RWPE1 (cell line): ENCODE data around the gene MYH10.

Source experiments
- CTCF ChIA-PET: fragments of 350-600 bp; sonication (Branson Sonifier 250); formaldehyde crosslinking; extraction: SDS; loops from one replicate; lab custom pipeline; 2021; lab: Yijun Ruan, JAX
- POLR2A ChIA-PET: fragments of 400-600 bp; formaldehyde crosslinking; extraction: SDS; loops from one replicate; lab custom pipeline; 2020; ENCODE audit warnings: antibody characterized with exemption; ENCODE audit not compliant: low non-redundant PET; lab: Yijun Ruan, JAX
- DNase-seq: peaks from one replicate; pipeline ENCODE4 v3.0.0; 2012; ENCODE audit warnings: low spot score
- H3K27ac ChIP-seq: fragments of 450-650 bp; 2 replicates; pipeline ENCODE4 v1.5.1; 2017
- TF ChIP-seq, protein P1 (sequence below): fragments of 450-650 bp; conservative IDR thresholded peaks from 2 replicates; pipeline ENCODE4 v1.5.1; 2017; ENCODE audit warnings: low read depth, mild to moderate bottlenecking

The MYH10 gene

DNA sequence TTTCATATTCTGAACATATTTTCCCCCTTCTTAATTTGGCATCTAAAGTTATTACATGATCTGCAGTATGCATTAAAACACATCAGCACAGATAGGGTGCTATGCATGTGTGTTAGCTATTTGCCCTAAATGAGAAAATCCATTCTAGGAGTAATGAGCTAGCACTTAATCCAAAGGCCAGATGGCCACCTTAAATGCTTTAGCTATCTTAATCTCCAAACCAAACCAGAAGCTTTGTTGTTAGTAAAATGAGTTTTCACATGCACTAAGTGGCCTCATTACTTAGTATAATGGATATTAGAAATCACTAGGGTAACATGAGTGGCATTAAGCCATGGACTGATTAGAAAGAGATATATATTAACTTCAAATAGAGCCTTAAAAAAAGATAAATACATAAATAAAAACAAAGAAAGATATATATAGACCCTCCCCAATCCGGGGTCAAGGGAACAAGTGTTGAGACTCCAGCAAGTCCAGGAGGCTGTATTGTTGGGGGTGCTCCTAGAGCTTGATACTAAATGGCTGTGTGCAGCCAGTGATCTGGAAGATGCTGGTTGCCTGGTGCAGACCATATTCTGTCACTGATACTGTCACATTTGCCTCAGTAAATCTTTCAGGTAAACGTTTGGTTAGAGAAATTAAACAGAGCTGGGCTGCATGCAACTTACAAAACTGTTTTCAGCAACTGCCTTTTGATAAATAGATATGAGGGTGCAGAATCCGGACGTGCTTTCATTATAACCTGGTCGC is 67.3 kb downstream of the MYH10 start:
- no peak for DNase-seq
- TF ChIP-seq, protein P1, sequence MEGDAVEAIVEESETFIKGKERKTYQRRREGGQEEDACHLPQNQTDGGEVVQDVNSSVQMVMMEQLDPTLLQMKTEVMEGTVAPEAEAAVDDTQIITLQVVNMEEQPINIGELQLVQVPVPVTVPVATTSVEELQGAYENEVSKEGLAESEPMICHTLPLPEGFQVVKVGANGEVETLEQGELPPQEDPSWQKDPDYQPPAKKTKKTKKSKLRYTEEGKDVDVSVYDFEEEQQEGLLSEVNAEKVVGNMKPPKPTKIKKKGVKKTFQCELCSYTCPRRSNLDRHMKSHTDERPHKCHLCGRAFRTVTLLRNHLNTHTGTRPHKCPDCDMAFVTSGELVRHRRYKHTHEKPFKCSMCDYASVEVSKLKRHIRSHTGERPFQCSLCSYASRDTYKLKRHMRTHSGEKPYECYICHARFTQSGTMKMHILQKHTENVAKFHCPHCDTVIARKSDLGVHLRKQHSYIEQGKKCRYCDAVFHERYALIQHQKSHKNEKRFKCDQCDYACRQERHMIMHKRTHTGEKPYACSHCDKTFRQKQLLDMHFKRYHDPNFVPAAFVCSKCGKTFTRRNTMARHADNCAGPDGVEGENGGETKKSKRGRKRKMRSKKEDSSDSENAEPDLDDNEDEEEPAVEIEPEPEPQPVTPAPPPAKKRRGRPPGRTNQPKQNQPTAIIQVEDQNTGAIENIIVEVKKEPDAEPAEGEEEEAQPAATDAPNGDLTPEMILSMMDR: no peak
- H3K27ac ChIP-seq: no peak overlapping the region
- POLR2A ChIA-PET: no interaction called here
- CTCF ChIA-PET: no interaction called here

DNA sequence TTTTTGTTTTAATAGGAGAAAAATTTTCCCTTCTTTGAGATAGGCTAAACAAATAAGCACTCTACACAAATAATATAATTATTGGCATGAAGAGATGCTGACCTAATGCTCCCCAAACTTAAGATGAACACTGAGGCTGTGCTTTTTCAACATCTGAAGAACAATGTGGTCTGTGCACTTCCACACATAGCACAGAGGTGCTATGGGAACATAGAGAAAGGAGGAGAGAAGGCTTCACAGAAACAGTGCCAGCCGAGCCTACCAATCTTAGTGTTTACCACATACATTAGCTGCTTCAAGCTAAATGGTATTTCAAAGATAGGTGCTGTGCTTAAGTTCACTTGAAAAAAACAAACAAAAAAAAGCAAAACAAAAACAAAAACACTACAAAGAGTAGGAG is 72.4 kb downstream of the MYH10 start:
- ChIA-PET CTCF (no interaction called here), POLR2A (no interaction called here)
- no peak overlapping the region for H3K27ac ChIP-seq
- DNase-seq: no peak
- TF ChIP-seq, protein P1: no peak

- H3K27ac ChIP-seq: no peak overlapping the region
- no peak for DNase-seq
- ChIA-PET CTCF (interaction anchor here (0.6 to 0.8 kb wide), 2 partner anchors 53 to 167 kb away, joined by 3 to 5 read pairs; no protein-coding TSS in a partner anchor), POLR2A (no interaction called here)
- TF ChIP-seq, protein P1: no peak
Measured at GRCh38 chr17:8557176-8557806, 73.2 kb downstream of the MYH10 start.

DNA sequence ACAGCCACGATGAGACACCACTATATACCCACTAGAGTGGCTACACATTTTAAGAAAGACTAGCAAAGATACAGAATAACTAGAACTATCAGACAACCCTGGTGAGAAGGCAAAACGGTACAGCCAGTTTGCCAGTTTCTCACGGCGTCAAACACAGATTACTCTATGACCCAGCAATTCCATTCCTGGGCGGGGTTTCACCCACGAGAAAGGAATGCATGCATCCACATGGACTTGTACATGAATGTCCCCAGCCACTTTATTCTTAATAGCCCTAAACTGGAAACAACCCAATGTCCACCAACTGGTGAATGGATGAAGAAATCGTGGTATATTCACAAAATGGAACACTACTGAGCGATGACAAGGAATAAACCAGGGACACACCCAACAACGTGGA is 74.5 kb downstream of the MYH10 start:
- no peak overlapping the region for H3K27ac ChIP-seq
- POLR2A ChIA-PET: no interaction called here
- CTCF ChIA-PET: no interaction called here
- TF ChIP-seq, protein P1: no peak
- peak; percentile 43 for DNase-seq

GRCh38 chr17:8555062-8555461 is 75.5 kb downstream of the MYH10 start:
- DNase-seq: peak; percentile 17
- TF ChIP-seq, protein P1: no peak
- no peak overlapping the region for H3K27ac ChIP-seq
- POLR2A ChIA-PET: no interaction called here
- CTCF ChIA-PET: interaction anchor here (0.7 kb wide), 1 partner anchor 18 kb away, joined by 4 read pairs; no protein-coding TSS in a partner anchor

DNA sequence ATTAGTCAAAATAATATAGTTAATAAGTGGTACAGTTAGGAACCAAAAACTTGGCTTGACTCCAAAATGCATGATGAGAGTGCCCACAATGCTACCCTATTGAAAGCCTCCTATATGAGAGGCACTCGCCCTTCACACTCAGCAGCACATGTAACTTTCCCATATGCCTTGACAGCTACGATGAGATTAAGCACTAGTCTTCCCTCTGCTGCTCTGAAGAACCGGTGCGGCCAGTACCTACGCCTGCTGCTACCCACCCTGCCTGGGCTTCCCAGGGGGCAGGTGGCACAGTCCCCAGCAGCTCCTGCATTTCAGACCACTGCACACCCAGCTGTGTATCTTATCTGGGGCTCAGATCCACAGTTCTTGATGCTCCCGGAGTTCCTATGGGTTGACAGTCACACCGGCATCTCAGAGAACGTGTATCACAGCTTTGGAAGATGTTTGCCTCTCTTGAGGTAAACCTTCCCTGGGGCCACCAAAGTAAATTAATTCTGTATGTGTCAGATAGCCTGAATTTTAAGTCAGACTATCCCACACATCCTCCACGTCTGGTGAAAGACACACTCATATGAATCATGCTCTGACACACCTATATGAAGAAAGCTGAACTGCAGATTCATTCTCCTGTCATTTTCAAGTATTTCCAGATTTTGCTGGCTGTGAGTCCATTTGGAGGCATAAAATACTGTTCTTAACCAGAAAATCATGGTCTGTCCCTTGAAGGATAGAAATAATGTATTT is 77.8 kb downstream of the MYH10 start:
- peak overlapping the region; percentile 48; the same call in 1 of the 2 replicates for H3K27ac ChIP-seq
- TF ChIP-seq, protein P1: no peak
- ChIA-PET CTCF (interaction anchor here (0.6 kb wide), 1 partner anchor 137 kb away, joined by 4 read pairs; no protein-coding TSS in a partner anchor), POLR2A (no interaction called here)
- peak; percentile 62 for DNase-seq
